ENCODE results near the gene ADCY3. TPM values are rescaled to one million over a fixed set of nuclear protein-coding genes. Genes with fewer than 3 reads are reported as not detected.

Gene ADCY3
- total RNA-seq, 1 donor from 2014 or later = 140 TPM

GRCh38 chr2:24889221-24889620 is 30.8 kb downstream of the ADCY3 start:
- H3K4me3 ChIP-seq = no peak overlapping the region
- H3K27ac ChIP-seq = no peak overlapping the region
- H3K36me3 ChIP-seq = no peaks in the 10 kb centered on the region
- DNase-seq (ENCODE audit: low spot score in 2 of 2) = no peak
- H3K4me1 ChIP-seq = no peaks in the 10 kb centered on the region
- intact Hi-C loops (cut with DNase I) = no loop called here
- peaks cover under 1 to 5% of the 10 kb centered on the region in 2 donors for H3K9me3 ChIP-seq
- H3K27me3 ChIP-seq = no peaks in the 10 kb centered on the region
- TF ChIP-seq, protein P1, sequence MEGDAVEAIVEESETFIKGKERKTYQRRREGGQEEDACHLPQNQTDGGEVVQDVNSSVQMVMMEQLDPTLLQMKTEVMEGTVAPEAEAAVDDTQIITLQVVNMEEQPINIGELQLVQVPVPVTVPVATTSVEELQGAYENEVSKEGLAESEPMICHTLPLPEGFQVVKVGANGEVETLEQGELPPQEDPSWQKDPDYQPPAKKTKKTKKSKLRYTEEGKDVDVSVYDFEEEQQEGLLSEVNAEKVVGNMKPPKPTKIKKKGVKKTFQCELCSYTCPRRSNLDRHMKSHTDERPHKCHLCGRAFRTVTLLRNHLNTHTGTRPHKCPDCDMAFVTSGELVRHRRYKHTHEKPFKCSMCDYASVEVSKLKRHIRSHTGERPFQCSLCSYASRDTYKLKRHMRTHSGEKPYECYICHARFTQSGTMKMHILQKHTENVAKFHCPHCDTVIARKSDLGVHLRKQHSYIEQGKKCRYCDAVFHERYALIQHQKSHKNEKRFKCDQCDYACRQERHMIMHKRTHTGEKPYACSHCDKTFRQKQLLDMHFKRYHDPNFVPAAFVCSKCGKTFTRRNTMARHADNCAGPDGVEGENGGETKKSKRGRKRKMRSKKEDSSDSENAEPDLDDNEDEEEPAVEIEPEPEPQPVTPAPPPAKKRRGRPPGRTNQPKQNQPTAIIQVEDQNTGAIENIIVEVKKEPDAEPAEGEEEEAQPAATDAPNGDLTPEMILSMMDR (IDR thresholded peaks at IDR 0.05) = no peak

GRCh38 chr2:24888177-24888576 is 31.9 kb downstream of the ADCY3 start:
- Histone ChIP-seq H3K27me3 (no peaks in the 10 kb centered on the region), H3K4me1 (no peaks in the 10 kb centered on the region), H3K9me3 (no peaks in the 10 kb centered on the region), H3K4me3 (no peak overlapping the region), H3K36me3 (no peaks in the 10 kb centered on the region), H3K27ac (no peak overlapping the region)
- TF ChIP-seq, protein P1 (IDR thresholded peaks at IDR 0.05) = no peak
- intact Hi-C loops (cut with DNase I) = no loop called here
- DNase-seq (ENCODE audit: low spot score in 2 of 2) = no peak

DNA sequence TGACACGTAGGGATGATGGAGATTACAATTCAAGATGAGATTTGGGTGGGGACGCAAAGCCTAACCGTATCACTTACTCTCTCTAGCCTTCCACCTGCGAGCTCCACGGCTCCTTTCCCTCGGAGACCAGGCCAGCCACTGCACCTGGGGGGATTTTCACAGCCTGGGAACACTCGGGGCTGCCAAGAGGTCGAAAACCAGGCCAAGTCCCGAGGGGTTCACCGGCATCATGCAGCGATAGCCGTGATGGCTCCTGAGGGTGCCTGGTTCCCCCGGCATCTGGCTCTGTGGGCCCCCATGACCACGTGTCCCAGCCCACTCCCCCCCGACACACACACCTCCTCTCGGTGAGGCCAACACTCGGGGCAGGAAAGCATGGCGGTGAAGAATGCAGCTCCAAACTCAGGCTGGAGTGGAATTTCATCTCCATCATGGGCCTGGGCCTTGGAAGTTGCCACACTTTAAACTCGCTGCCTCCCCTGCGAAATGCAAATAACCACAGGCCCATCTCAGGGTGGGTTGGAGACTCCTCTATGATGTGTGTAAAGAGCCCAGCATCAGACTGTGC is 32.6 kb downstream of the ADCY3 start:
- Histone ChIP-seq H3K36me3 (no peaks in the 10 kb centered on the region), H3K4me3 (no peak overlapping the region), H3K9me3 (no peaks in the 10 kb centered on the region), H3K4me1 (no peaks in the 10 kb centered on the region), H3K27ac (peak overlapping the region in 1 of 2 donors; percentile 45), H3K27me3 (no peaks in the 10 kb centered on the region)
- TF ChIP-seq, protein P1 (IDR thresholded peaks at IDR 0.05) = no peak
- DNase-seq (ENCODE audit: low spot score in 2 of 2) = no peak
- intact Hi-C loops (cut with DNase I) = no loop called here

- TF ChIP-seq, protein P1 (IDR thresholded peaks at IDR 0.05) = no peak
- Histone ChIP-seq H3K27me3 (no peaks in the 10 kb centered on the region), H3K36me3 (no peaks in the 10 kb centered on the region), H3K4me1 (no peaks in the 10 kb centered on the region), H3K27ac (peak overlapping the region; percentile 54), H3K4me3 (no peak overlapping the region), H3K9me3 (no peaks in the 10 kb centered on the region)
- DNase-seq (ENCODE audit: low spot score in 2 of 2) = no peak
- intact Hi-C loops (cut with DNase I) = no loop called here
Observed at GRCh38 chr2:24886691-24887304, 33.2 kb downstream of the ADCY3 start.

DNA sequence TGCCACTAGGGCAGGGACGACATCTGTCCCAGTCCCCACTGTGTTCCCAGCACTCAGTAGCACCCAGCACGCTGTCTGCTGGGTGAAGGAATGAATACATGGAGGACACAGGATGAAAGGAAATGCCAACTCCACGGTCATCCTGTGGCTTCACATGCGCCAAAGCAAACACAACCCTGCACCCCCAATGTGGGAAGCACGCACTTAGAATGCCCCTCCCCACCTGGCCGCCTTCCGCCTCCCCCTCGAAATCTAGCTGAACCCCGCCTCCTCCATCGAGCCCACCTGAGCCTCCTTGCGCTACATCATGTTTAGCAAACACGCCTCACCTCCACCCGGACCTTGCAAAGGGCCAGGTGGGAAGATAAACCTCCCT is 33.9 kb downstream of the ADCY3 start:
- no peaks in the 10 kb centered on the region for H3K4me1 ChIP-seq
- DNase-seq (ENCODE audit: low spot score in 2 of 2) = no peak
- no peaks in the 10 kb centered on the region for H3K9me3 ChIP-seq
- no peaks in the 10 kb centered on the region for H3K36me3 ChIP-seq
- no peak overlapping the region for H3K27ac ChIP-seq
- TF ChIP-seq, protein P1 (IDR thresholded peaks at IDR 0.05) = no peak
- no peaks in the 10 kb centered on the region for H3K27me3 ChIP-seq
- H3K4me3 ChIP-seq = no peak overlapping the region
- intact Hi-C loops (cut with DNase I) = no loop called here
